DOHH2 (cell line): Measurements from ENCODE around the gene SF3B3.

Experiments
- H3F3A ChIP-seq: fragments of 200-600 bp; sonication (generic), shearing (Covaris generic); 2 replicates; pipeline ENCODE4 v1.6.0; 2016; ENCODE audit warnings: antibody characterized with exemption, mild to moderate bottlenecking; ENCODE audit not compliant: control insufficient read depth, insufficient read depth
- H3K27ac ChIP-seq: fragments of 200-600 bp; sonication (generic); 2 replicates; pipeline ENCODE4 v1.5.1; 2014; ENCODE audit warnings: low read depth, mild to moderate bottlenecking, low read length, moderate library complexity
- H3K27me3 ChIP-seq: fragments of 200-600 bp; sonication (generic); 2 replicates; pipeline ENCODE4 v1.6.1; 2014; ENCODE audit warnings: mild to moderate bottlenecking, low read length, mixed read lengths; ENCODE audit not compliant: control insufficient read depth
- H3K36me3 ChIP-seq: fragments of 200-600 bp; sonication (generic); 2 replicates; pipeline ENCODE4 v1.6.1; 2014; ENCODE audit warnings: mild to moderate bottlenecking, low read length, moderate library complexity, mixed read lengths; ENCODE audit not compliant: control insufficient read depth
- H3K4me1 ChIP-seq: fragments of 200-600 bp; sonication (generic); 2 replicates; pipeline ENCODE4 v1.6.1; 2014; ENCODE audit warnings: mild to moderate bottlenecking, low read length, mixed read lengths; ENCODE audit not compliant: control insufficient read depth
- H3K4me2 ChIP-seq: fragments of 200-600 bp; sonication (generic); 2 replicates; pipeline ENCODE4 v1.6.0; 2014; ENCODE audit warnings: mild to moderate bottlenecking, low read length, moderate library complexity
- H3K4me3 ChIP-seq: fragments of 200-600 bp; sonication (generic); 2 replicates; pipeline ENCODE4 v1.5.1; 2014; ENCODE audit warnings: mild to moderate bottlenecking, low read length, mixed read lengths
- H3K79me2 ChIP-seq: fragments of 200-600 bp; sonication (generic); 2 replicates; pipeline ENCODE4 v1.6.1; 2014; ENCODE audit warnings: mild to moderate bottlenecking, low read length, mixed read lengths; ENCODE audit not compliant: control insufficient read depth
- H3K9me2 ChIP-seq: fragments of 200-600 bp; sonication (generic); replicated peaks from 2 replicates; pipeline ENCODE4 v1.6.1; 2014; ENCODE audit warnings: mild to moderate bottlenecking, low read length, mixed read lengths; ENCODE audit not compliant: control insufficient read depth
- H3K9me3 ChIP-seq: fragments of 200-600 bp; sonication (generic); 2 replicates; pipeline ENCODE4 v1.6.1; 2014; ENCODE audit warnings: antibody characterized with exemption, low read length, mixed read lengths; ENCODE audit not compliant: control insufficient read depth, insufficient read depth
- H4K20me1 ChIP-seq: fragments of 200-600 bp; sonication (generic); 2 replicates; pipeline ENCODE4 v1.6.0; 2014; ENCODE audit warnings: low read depth, mild to moderate bottlenecking, antibody characterized with exemption, low read length, moderate library complexity; ENCODE audit not compliant: control insufficient read depth, insufficient read depth
- EZH2phosphoT487 ChIP-seq: fragments of 200-600 bp; sonication (generic); IDR thresholded peaks from 2 replicates; pipeline ENCODE4 v1.6.1; 2017; ENCODE audit warnings: borderline replicate concordance, mild to moderate bottlenecking, antibody characterized with exemption, low read length, moderate library complexity, mixed read lengths
- TF ChIP-seq, protein P1 (sequence below): fragments of 200-600 bp; sonication (generic); IDR thresholded peaks from one replicate; pipeline ENCODE4 v1.5.1; 2014; ENCODE audit warnings: antibody characterized with exemption, mild to moderate bottlenecking, low read depth, low read length; ENCODE audit not compliant: poor library complexity, severe bottlenecking

The SF3B3 gene

DNA sequence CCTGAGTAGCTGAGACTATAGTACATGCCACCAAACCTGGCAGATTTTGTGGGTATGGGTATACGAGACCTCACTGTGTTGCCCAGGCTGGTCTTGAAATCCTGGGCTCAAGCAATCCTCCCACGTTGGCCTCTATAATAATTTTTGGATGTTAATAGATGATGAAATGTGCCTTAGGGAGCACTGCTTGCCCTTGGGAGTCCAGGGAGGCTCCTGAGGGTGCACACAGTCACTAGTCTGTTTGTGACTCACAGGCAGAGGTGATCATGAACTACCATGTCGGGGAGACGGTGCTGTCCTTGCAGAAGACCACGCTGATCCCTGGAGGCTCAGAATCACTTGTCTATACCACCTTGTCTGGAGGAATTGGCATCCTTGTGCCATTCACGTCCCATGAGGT lies 46.1 kb downstream of the SF3B3 start:
- peaks cover 8% of the 10 kb centered on the region; the same call in 1 of the 2 replicates for H4K20me1 ChIP-seq
- no peaks in the 10 kb centered on the region for H3K9me3 ChIP-seq
- H3K4me2 ChIP-seq: no peak overlapping the region
- H3K4me1 ChIP-seq: no peaks in the 10 kb centered on the region
- H3K36me3 ChIP-seq: peaks cover 97% of the 10 kb centered on the region
- peaks cover 7% of the 10 kb centered on the region; the same call in 1 of the 2 replicates for H3K79me2 ChIP-seq
- peaks cover 42% of the 10 kb centered on the region for H3F3A ChIP-seq
- TF ChIP-seq, protein P1, sequence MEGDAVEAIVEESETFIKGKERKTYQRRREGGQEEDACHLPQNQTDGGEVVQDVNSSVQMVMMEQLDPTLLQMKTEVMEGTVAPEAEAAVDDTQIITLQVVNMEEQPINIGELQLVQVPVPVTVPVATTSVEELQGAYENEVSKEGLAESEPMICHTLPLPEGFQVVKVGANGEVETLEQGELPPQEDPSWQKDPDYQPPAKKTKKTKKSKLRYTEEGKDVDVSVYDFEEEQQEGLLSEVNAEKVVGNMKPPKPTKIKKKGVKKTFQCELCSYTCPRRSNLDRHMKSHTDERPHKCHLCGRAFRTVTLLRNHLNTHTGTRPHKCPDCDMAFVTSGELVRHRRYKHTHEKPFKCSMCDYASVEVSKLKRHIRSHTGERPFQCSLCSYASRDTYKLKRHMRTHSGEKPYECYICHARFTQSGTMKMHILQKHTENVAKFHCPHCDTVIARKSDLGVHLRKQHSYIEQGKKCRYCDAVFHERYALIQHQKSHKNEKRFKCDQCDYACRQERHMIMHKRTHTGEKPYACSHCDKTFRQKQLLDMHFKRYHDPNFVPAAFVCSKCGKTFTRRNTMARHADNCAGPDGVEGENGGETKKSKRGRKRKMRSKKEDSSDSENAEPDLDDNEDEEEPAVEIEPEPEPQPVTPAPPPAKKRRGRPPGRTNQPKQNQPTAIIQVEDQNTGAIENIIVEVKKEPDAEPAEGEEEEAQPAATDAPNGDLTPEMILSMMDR: no peak
- no peak for TF ChIP-seq EZH2phosphoT487
- no peak overlapping the region for H3K4me3 ChIP-seq
- H3K27ac ChIP-seq: no peak overlapping the region
- no peaks in the 10 kb centered on the region for H3K9me2 ChIP-seq
- H3K27me3 ChIP-seq: no peaks in the 10 kb centered on the region

DNA sequence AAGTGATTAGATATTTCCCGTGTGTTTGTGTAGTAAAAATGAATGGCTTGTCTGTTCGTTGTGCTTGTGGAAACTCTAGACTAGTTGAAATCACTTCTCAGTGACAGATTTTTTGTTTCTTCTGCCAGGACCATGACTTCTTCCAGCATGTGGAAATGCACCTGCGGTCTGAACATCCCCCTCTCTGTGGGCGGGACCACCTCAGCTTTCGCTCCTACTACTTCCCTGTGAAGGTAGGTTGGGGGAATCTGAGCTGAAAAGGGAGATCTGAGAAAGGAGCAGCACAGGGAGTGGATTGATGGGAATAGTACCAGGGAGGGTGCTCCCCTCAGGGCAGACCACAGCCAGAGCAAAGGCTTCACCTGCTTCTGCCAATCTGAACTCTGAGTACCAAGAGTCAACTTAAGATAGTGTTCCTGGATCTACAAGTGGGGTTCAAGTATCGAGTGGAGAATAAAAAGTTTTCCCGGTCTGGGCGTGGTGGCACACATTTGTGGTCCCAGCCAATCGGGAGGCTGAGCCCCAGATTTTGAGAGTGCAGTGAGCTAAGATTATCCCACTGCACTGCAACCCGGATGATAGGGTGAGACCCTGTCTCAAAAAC lies 47.5 kb downstream of the SF3B3 start:
- H3K9me3 ChIP-seq: no peaks in the 10 kb centered on the region
- no peaks in the 10 kb centered on the region for H3K79me2 ChIP-seq
- no peak overlapping the region for H3K4me3 ChIP-seq
- no peak for TF ChIP-seq EZH2phosphoT487
- TF ChIP-seq, protein P1: no peak
- H3F3A ChIP-seq: peaks cover 49% of the 10 kb centered on the region
- H3K36me3 ChIP-seq: peaks cover 85% of the 10 kb centered on the region
- no peaks in the 10 kb centered on the region for H3K4me1 ChIP-seq
- peaks cover 8% of the 10 kb centered on the region; the same call in 1 of the 2 replicates for H4K20me1 ChIP-seq
- no peaks in the 10 kb centered on the region for H3K27me3 ChIP-seq
- no peak overlapping the region for H3K27ac ChIP-seq
- H3K9me2 ChIP-seq: no peaks in the 10 kb centered on the region
- H3K4me2 ChIP-seq: no peak overlapping the region

DNA sequence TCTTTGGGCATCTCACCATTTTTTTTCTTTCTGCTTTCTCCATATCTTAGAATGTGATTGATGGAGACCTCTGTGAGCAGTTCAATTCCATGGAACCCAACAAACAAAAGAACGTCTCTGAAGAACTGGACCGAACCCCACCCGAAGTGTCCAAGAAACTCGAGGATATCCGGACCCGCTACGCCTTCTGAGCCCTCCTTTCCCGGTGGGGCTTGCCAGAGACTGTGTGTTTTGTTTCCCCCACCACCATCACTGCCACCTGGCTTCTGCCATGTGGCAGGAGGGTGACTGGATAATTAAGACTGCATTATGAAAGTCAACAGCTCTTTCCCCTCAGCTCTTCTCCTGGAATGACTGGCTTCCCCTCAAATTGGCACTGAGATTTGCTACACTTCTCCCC lies 48.0 kb downstream of the SF3B3 start:
- Histone ChIP-seq H3K4me2 (no peak overlapping the region), H3K4me1 (no peaks in the 10 kb centered on the region), H3K27me3 (no peaks in the 10 kb centered on the region), H3K9me2 (no peaks in the 10 kb centered on the region), H3K36me3 (peaks cover 80% of the 10 kb centered on the region), H3K79me2 (no peaks in the 10 kb centered on the region), H4K20me1 (peaks cover 8% of the 10 kb centered on the region; the same call in 1 of the 2 replicates), H3K27ac (no peak overlapping the region), H3K4me3 (no peak overlapping the region), H3K9me3 (no peaks in the 10 kb centered on the region), H3F3A (peaks cover 55% of the 10 kb centered on the region)
- no peak for TF ChIP-seq EZH2phosphoT487
- TF ChIP-seq, protein P1: no peak
